HepG2 (cell line): ENCODE data around the gene RAB3C. TPM values are rescaled to one million over a fixed set of nuclear protein-coding genes. Genes with fewer than 3 reads are reported as not detected.

ENCODE experiments used
- ATAC-seq: fragments of 200-7000 bp; cut with Tn5 transposase; 3 replicates; pipeline ENCODE4 v1.9.1; 2020; ENCODE audit warnings: mild to moderate bottlenecking, moderate library complexity
- BruUV-seq: library from RNA; stranded (reverse); fragments of 400-500 nt; replicated peaks from 2 replicates; lab custom pipeline; 2021; lab: Mats Ljungman, UMichigan
- CTCF ChIA-PET: fragments of 300-600 bp; formaldehyde crosslinking; extraction: SDS; loops from one replicate; lab custom pipeline; 2021; ENCODE audit warnings: low total read pairs, inconsistent platforms, low intra/inter-chr PET ratio; lab: Yijun Ruan, JAX
- POLR2A ChIA-PET: fragments of 350-600 bp; sonication (Branson Sonifier 250); formaldehyde crosslinking; loops from one replicate; lab custom pipeline; 2020; ENCODE audit warnings: antibody characterized with exemption, inconsistent platforms; lab: Yijun Ruan, JAX
- DNase-seq: peaks from one replicate; pipeline ENCODE4 v3.0.0-alpha.2; 2015; ENCODE audit warnings: low spot score
- FAIRE-seq: peaks from 3 replicates; lab custom pipeline; 2011; peaks lifted over from hg19 to GRCh38; lab: Jason Lieb, UNC
- H2AFZ ChIP-seq: one replicate; pipeline ENCODE4 v1.6.1; 2011; ENCODE audit warnings: low read length, inconsistent platforms
- H3K27ac ChIP-seq: fragments of 300-600 bp; 3 replicates; pipeline ENCODE4 v1.8.0; 2011; ENCODE audit warnings: mixed run types, mild to moderate bottlenecking, mixed read lengths, low read length, inconsistent platforms; ENCODE audit not compliant: insufficient read depth; ENCODE audit errors: extremely low read length
- H3K27me3 ChIP-seq, 2 experiments: fragments of 200-600 bp in 1 of 2; 2 replicates in 1 of 2; 3 replicates in 1 of 2; pipeline versions ENCODE4 v1.6.0 to v1.8.0; 2011; ENCODE audit warnings: low read length in 2 of 2, mild to moderate bottlenecking in 2 of 2, moderate library complexity in 2 of 2, inconsistent platforms in 1 of 2; ENCODE audit not compliant: insufficient read depth in 2 of 2, control insufficient read depth in 1 of 2
- H3K36me3 ChIP-seq, 2 experiments: fragments of 200-600 bp in 1 of 2; replicated peaks in 1 of 2; 2 replicates in 1 of 2; 3 replicates in 1 of 2; pipeline versions ENCODE4 v1.5.1 to v1.8.0; 2011; ENCODE audit warnings: low read length in 2 of 2, inconsistent platforms in 1 of 2; ENCODE audit not compliant: insufficient read depth in 2 of 2, control insufficient read depth in 1 of 2
- H3K4me1 ChIP-seq: 2 replicates; pipeline ENCODE4 v1.5.1; 2012; ENCODE audit warnings: low read length, inconsistent platforms; ENCODE audit not compliant: insufficient read depth
- H3K4me2 ChIP-seq: 2 replicates; pipeline ENCODE4 v1.6.0; 2011; ENCODE audit warnings: low read depth, low read length, inconsistent platforms
- H3K4me3 ChIP-seq, 3 experiments: fragments of 200-600 bp in 1 of 3; sonication (generic), shearing (Covaris generic) in 1 of 3; replicated peaks in 1 of 3; 2 replicates each; pipeline ENCODE4 v1.5.1; 2011 to 2016; ENCODE audit warnings: low read length in 3 of 3, inconsistent platforms in 2 of 3, low read depth in 2 of 3, mild to moderate bottlenecking in 2 of 3, control low read depth in 1 of 3, mixed read lengths in 1 of 3; ENCODE audit not compliant: insufficient read depth in 1 of 3
- H3K79me2 ChIP-seq: one replicate; pipeline ENCODE4 v1.6.1; 2011; ENCODE audit warnings: low read length, inconsistent platforms; ENCODE audit not compliant: insufficient read depth
- H3K9ac ChIP-seq: 2 replicates; pipeline ENCODE4 v1.6.0; 2011; ENCODE audit warnings: mild to moderate bottlenecking, low read depth, low read length, inconsistent platforms; ENCODE audit not compliant: insufficient read depth
- H3K9me3 ChIP-seq: 2 replicates; pipeline ENCODE4 v1.5.1; 2012; ENCODE audit warnings: mild to moderate bottlenecking, low read length
- H4K20me1 ChIP-seq: 2 replicates; pipeline ENCODE4 v1.6.0; 2011; ENCODE audit warnings: inconsistent platforms, mild to moderate bottlenecking, low read length, moderate library complexity; ENCODE audit not compliant: insufficient read depth
- AKAP8 ChIP-seq: sonication (generic); formaldehyde crosslinking; IDR thresholded peaks from 2 replicates; pipeline ENCODE4 v1.5.1; 2020; ENCODE audit warnings: mild to moderate bottlenecking, missing genetic modification reagents
- ATM ChIP-seq: fragments of 450-650 bp; IDR thresholded peaks from 2 replicates; pipeline ENCODE4 v1.7.1; 2017; ENCODE audit warnings: mild to moderate bottlenecking, borderline replicate concordance
- SUZ12 ChIP-seq: fragments of 150-350 bp; IDR thresholded peaks from 2 replicates; pipeline ENCODE4 v1.6.1; 2014; ENCODE audit warnings: low read depth, low read length
- TAF15 ChIP-seq: fragments of 200-400 bp; formaldehyde crosslinking; IDR thresholded peaks from one replicate; pipeline ENCODE4 v1.6.1; 2018; ENCODE audit warnings: mild to moderate bottlenecking, low read depth, low read length; ENCODE audit not compliant: poor library complexity, severe bottlenecking
- ZFAT ChIP-seq: sonication (generic); formaldehyde crosslinking; conservative IDR thresholded peaks from 2 replicates; pipeline ENCODE4 v1.8.1; 2023; ENCODE audit warnings: missing genetic modification reagents, inconsistent platforms
- ZNF205 ChIP-seq: IDR thresholded peaks from 2 replicates; pipeline ENCODE4 v1.6.1; 2018; ENCODE audit warnings: missing biosample characterization, missing genetic modification reagents
- ZNF3 ChIP-seq: IDR thresholded peaks from 2 replicates; pipeline ENCODE4 v1.7.0; 2017; ENCODE audit warnings: inconsistent platforms
- ZNF615 ChIP-seq: sonication (generic); formaldehyde crosslinking; IDR thresholded peaks from 2 replicates; pipeline ENCODE4 v1.5.0; 2020; ENCODE audit warnings: mild to moderate bottlenecking, missing genetic modification reagents, borderline replicate concordance
- ZNF850 ChIP-seq: sonication (generic); formaldehyde crosslinking; conservative IDR thresholded peaks from 2 replicates; pipeline ENCODE4 v1.9.0; 2021; ENCODE audit warnings: mild to moderate bottlenecking, missing genetic modification reagents
- ZSCAN12 ChIP-seq: sonication (generic); formaldehyde crosslinking; IDR thresholded peaks from 2 replicates; pipeline ENCODE4 v1.9.0; 2021; ENCODE audit warnings: mild to moderate bottlenecking, missing genetic modification reagents
- ZSCAN25 ChIP-seq: sonication (generic); formaldehyde crosslinking; IDR thresholded peaks from 2 replicates; pipeline ENCODE4 v1.8.0; 2022; ENCODE audit warnings: mild to moderate bottlenecking, missing genetic modification reagents
- WGBS: methylation state at CpG from one replicate; pipeline ENCODE4 v1.1.6; 2017; ENCODE audit warnings: low lambda C conversion rate; 5-methylcytosine and 5-hydroxymethylcytosine counted together
- in situ Hi-C: cut with HindIII; loops from 2 replicates; pipeline ENCODE4 v1.10.0; 2017; ENCODE audit warnings: low pct_unique_long_range_greater_than_20kb; ENCODE audit not compliant: extremely low pct_ligation_motif_present
- intact Hi-C: fragments of 100-400 bp; cut with micrococcal nuclease; formaldehyde crosslinking; loops from one replicate; pipeline ENCODE4 v1.10.0; 2022; ENCODE audit not compliant: unreplicated experiment
- polyA plus RNA-seq, 8 experiments: library from polyadenylated mRNA; depleted of rRNA in 3 of 8; stranded (reverse) in 7 of 8; unstranded in 1 of 8; fragments of >200 nt; fragmentation: Illumina TruSeq in 4 of 8; extraction: Trizol in 4 of 8; gene quantifications; 2 replicates each; pipeline versions ENCODE4 v1.2.1 to v1.2.3, GENCODE V29; 2011 to 2016; ENCODE audit warnings: low read depth in 4 of 8, missing spikeins in 1 of 8, mixed read lengths in 1 of 8; ENCODE audit not compliant: insufficient read depth in 1 of 8
- total RNA-seq, 5 experiments: library from RNA; depleted of rRNA; stranded (reverse); fragments of >200 nt; fragmentation: Illumina TruSeq; extraction: Trizol; gene quantifications; 2 replicates each; pipeline ENCODE4 v1.2.3, GENCODE V29; 2016; ENCODE audit warnings: low read depth in 1 of 5
- TF ChIP-seq, protein P1 (sequence below): sonication (generic); formaldehyde crosslinking; IDR thresholded peaks from 2 replicates; pipeline ENCODE4 v1.9.0; 2021; ENCODE audit warnings: missing genetic modification reagents, borderline replicate concordance
- TF ChIP-seq, protein P2 (sequence below): sonication (generic); formaldehyde crosslinking; IDR thresholded peaks from 2 replicates; pipeline ENCODE4 v1.4.0; 2020; ENCODE audit warnings: missing genetic modification reagents, mild to moderate bottlenecking, borderline replicate concordance
- TF ChIP-seq, protein P3 (sequence below): sonication (generic); formaldehyde crosslinking; IDR thresholded peaks from 2 replicates; pipeline ENCODE4 v1.4.0; 2020; ENCODE audit warnings: mild to moderate bottlenecking, missing genetic modification reagents
- TF ChIP-seq, protein P4 (sequence below): sonication (generic); formaldehyde crosslinking; IDR thresholded peaks from 2 replicates; pipeline ENCODE4 v1.4.0; 2020; ENCODE audit warnings: missing genetic modification reagents
- TF ChIP-seq, protein P5 (sequence below): sonication (generic); formaldehyde crosslinking; IDR thresholded peaks from 2 replicates; pipeline ENCODE4 v1.8.0; 2022; ENCODE audit warnings: mild to moderate bottlenecking, missing genetic modification reagents, borderline replicate concordance

Gene RAB3C
- total and polyA plus RNA-seq, 2 of the 13 experiments (the other 11 are each of a cell fraction or from before 2014, with no cell fraction given) = not detected

DNA sequence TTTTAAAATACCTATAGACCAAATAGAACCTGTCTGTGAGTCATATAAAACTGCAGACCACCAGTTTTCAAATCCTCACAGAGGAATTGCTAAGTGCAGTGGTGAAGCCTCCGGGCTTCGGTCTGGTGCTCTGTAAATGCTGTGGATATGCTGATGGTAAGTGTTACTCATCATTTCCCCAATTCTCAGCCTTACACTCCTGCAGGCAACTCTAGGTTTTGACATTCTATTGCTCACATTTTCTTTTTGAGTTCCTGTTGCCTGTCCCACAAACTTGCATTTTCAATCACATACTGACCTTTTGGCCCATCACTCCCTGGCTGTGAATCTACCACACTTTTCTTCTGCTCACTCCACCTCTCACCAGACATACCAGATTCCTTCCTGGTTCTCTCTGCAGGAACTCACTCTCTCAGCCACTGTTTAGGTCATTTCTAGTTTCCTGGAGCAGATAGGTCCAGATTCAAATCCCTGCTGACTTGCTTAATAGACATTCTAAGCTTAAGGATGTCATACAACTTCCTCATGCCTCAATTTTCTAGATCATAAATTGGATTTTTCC lies 192.9 kb downstream of the RAB3C start (continued):
- no peak for TF ChIP-seq AKAP8 (CRISPR knock-in tag)
- no peak for TF ChIP-seq ZNF3
- TF ChIP-seq, protein P1, sequence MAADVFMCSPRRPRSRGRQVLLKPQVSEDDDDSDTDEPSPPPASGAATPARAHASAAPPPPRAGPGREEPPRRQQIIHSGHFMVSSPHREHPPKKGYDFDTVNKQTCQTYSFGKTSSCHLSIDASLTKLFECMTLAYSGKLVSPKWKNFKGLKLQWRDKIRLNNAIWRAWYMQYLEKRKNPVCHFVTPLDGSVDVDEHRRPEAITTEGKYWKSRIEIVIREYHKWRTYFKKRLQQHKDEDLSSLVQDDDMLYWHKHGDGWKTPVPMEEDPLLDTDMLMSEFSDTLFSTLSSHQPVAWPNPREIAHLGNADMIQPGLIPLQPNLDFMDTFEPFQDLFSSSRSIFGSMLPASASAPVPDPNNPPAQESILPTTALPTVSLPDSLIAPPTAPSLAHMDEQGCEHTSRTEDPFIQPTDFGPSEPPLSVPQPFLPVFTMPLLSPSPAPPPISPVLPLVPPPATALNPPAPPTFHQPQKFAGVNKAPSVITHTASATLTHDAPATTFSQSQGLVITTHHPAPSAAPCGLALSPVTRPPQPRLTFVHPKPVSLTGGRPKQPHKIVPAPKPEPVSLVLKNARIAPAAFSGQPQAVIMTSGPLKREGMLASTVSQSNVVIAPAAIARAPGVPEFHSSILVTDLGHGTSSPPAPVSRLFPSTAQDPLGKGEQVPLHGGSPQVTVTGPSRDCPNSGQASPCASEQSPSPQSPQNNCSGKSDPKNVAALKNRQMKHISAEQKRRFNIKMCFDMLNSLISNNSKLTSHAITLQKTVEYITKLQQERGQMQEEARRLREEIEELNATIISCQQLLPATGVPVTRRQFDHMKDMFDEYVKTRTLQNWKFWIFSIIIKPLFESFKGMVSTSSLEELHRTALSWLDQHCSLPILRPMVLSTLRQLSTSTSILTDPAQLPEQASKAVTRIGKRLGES (CRISPR knock-in tag) = no peak
- TF ChIP-seq, protein P2, sequence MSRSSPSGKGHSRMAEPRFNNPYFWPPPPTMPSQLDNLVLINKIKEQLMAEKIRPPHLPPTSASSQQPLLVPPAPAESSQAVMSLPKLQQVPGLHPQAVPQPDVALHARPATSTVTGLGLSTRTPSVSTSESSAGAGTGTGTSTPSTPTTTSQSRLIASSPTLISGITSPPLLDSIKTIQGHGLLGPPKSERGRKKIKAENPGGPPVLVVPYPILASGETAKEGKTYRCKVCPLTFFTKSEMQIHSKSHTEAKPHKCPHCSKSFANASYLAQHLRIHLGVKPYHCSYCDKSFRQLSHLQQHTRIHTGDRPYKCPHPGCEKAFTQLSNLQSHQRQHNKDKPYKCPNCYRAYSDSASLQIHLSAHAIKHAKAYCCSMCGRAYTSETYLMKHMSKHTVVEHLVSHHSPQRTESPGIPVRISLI (CRISPR knock-in tag) = no peak

DNA sequence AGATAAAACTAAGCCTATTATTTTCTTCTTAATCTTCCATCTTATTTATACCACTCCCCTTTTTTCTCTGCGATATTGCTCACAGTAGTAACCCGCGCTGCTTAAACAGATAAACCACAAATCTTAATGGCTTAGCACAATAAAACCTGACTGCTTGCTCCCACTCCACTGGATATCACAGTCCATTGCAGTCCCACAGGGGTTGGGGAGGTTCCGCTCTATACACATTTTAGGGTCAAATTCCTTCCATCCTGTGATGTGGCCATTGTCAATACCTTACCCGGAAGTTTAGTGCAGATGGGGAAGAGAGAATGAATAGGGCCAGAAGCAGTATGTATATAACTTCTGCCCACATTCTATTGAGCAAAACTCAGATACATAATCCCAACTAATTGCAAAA lies 193.7 kb downstream of the RAB3C start:
- in situ Hi-C loops (no loop called here), intact Hi-C loops (no loop called here)
- Histone ChIP-seq H3K4me1 (no peaks in the 10 kb centered on the region), H3K27me3 (no peaks in the 10 kb centered on the region), H3K27ac (no peak overlapping the region), H3K36me3 (no peaks in the 10 kb centered on the region), H3K4me3 (no peak overlapping the region), H3K4me2 (no peak overlapping the region), H2AFZ (no peak overlapping the region), H3K9ac (no peak overlapping the region), H4K20me1 (no peaks in the 10 kb centered on the region), H3K9me3 (no peaks in the 10 kb centered on the region), H3K79me2 (no peaks in the 10 kb centered on the region)
- FAIRE-seq = no peak
- DNase-seq = no peak
- ChIA-PET POLR2A (no interaction called here), CTCF (no interaction called here)
- ATAC-seq = no peak
- no TSS peak for BruUV-seq
- WGBS = 72% methylated on average over 5 of the region's 5 CpGs
- TF ChIP-seq ZSCAN12 (CRISPR knock-in tag) = no peak
- TF ChIP-seq ZNF850 (CRISPR knock-in tag) = no peak
- TF ChIP-seq, protein P3, sequence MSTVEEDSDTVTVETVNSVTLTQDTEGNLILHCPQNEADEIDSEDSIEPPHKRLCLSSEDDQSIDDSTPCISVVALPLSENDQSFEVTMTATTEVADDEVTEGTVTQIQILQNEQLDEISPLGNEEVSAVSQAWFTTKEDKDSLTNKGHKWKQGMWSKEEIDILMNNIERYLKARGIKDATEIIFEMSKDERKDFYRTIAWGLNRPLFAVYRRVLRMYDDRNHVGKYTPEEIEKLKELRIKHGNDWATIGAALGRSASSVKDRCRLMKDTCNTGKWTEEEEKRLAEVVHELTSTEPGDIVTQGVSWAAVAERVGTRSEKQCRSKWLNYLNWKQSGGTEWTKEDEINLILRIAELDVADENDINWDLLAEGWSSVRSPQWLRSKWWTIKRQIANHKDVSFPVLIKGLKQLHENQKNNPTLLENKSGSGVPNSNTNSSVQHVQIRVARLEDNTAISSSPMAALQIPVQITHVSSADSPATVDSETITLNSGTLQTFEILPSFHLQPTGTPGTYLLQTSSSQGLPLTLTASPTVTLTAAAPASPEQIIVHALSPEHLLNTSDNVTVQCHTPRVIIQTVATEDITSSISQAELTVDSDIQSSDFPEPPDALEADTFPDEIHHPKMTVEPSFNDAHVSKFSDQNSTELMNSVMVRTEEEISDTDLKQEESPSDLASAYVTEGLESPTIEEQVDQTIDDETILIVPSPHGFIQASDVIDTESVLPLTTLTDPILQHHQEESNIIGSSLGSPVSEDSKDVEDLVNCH = no peak
- TF ChIP-seq ZNF615 (CRISPR knock-in tag) = no peak
- no peak for TF ChIP-seq ZSCAN25
- TF ChIP-seq ZFAT = no peak
- TF ChIP-seq ATM = no peak
- TF ChIP-seq, protein P4, sequence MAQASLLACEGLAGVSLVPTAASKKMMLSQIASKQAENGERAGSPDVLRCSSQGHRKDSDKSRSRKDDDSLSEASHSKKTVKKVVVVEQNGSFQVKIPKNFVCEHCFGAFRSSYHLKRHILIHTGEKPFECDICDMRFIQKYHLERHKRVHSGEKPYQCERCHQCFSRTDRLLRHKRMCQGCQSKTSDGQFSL (CRISPR knock-in tag) = no peak
- no peak for TF ChIP-seq ZNF205 (CRISPR knock-in tag)
- no peak for TF ChIP-seq TAF15
- TF ChIP-seq, protein P5, sequence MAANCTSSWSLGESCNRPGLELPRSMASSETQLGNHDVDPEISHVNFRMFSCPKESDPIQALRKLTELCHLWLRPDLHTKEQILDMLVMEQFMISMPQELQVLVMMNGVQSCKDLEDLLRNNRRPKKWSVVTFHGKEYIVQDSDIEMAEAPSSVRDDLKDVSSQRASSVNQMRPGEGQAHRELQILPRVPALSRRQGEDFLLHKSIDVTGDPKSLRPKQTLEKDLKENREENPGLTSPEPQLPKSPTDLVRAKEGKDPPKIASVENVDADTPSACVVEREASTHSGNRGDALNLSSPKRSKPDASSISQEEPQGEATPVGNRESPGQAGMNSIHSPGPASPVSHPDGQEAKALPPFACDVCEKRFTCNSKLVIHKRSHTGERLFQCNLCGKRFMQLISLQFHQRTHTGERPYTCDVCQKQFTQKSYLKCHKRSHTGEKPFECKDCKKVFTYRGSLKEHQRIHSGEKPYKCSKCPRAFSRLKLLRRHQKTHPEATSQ (CRISPR knock-in tag) = no peak
- TF ChIP-seq SUZ12 = no peak
